ENCODE measurements around the gene TBC1D1.

Gene TBC1D1

DNA sequence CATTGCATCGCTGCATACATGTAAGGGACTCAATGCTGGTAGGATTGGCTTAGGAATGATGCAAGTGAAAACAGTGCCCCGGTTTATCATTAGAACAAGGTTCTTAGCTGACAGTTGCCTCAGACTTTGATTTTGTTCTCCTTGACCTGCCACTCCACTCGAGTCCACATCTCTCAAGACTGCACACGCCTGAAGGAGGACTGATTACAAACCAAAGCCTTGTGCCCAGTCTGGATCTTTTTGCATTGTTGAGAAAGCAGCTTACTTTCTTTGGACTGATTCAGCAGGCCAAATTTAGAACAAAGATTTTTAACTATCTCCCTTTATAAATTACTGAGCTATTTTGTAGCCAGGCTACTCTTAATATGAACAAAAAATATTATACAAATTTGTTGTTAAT, 194.9 kb downstream of the TBC1D1 start:
- Histone ChIP-seq H3K79me2 (ENCODE audit: insufficient read depth, low read length) (no peaks in the 10 kb centered on the region), H2AFZ (ENCODE audit: low read length) (no peak overlapping the region), H3K9ac (ENCODE audit: low read length) (no peak overlapping the region), H3K27ac (ENCODE audit: low read depth, low read length, poor library complexity, severe bottlenecking) (no peak overlapping the region), H3K27me3 (ENCODE audit: insufficient read depth, low read length) (no peaks in the 10 kb centered on the region), H3F3A (ENCODE audit: insufficient read depth, low read length) (no peaks in the 10 kb centered on the region), H3K4me1 (ENCODE audit: insufficient read depth, low read length, severe bottlenecking) (no peaks in the 10 kb centered on the region), H3K36me3 (ENCODE audit: insufficient read depth, low read length) (peaks cover 97% of the 10 kb centered on the region), H4K20me1 (ENCODE audit: insufficient read depth, low read length) (no peaks in the 10 kb centered on the region), H3K9me2 (ENCODE audit: low read depth, low read length) (no peaks in the 10 kb centered on the region), H3K4me2 (ENCODE audit: low read length) (no peak overlapping the region), H3K4me3 (ENCODE audit: low read depth, low read length, poor library complexity, severe bottlenecking) (no peak overlapping the region), H3K9me3 (ENCODE audit: low read length) (no peaks in the 10 kb centered on the region)
- no peak for TF ChIP-seq EZH2 (IDR thresholded peaks at IDR 0.05; ENCODE audit: borderline replicate concordance, low read length)
- TF ChIP-seq, protein P1, sequence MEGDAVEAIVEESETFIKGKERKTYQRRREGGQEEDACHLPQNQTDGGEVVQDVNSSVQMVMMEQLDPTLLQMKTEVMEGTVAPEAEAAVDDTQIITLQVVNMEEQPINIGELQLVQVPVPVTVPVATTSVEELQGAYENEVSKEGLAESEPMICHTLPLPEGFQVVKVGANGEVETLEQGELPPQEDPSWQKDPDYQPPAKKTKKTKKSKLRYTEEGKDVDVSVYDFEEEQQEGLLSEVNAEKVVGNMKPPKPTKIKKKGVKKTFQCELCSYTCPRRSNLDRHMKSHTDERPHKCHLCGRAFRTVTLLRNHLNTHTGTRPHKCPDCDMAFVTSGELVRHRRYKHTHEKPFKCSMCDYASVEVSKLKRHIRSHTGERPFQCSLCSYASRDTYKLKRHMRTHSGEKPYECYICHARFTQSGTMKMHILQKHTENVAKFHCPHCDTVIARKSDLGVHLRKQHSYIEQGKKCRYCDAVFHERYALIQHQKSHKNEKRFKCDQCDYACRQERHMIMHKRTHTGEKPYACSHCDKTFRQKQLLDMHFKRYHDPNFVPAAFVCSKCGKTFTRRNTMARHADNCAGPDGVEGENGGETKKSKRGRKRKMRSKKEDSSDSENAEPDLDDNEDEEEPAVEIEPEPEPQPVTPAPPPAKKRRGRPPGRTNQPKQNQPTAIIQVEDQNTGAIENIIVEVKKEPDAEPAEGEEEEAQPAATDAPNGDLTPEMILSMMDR (IDR thresholded peaks at IDR 0.05; ENCODE audit: low read length), result no peak

DNA sequence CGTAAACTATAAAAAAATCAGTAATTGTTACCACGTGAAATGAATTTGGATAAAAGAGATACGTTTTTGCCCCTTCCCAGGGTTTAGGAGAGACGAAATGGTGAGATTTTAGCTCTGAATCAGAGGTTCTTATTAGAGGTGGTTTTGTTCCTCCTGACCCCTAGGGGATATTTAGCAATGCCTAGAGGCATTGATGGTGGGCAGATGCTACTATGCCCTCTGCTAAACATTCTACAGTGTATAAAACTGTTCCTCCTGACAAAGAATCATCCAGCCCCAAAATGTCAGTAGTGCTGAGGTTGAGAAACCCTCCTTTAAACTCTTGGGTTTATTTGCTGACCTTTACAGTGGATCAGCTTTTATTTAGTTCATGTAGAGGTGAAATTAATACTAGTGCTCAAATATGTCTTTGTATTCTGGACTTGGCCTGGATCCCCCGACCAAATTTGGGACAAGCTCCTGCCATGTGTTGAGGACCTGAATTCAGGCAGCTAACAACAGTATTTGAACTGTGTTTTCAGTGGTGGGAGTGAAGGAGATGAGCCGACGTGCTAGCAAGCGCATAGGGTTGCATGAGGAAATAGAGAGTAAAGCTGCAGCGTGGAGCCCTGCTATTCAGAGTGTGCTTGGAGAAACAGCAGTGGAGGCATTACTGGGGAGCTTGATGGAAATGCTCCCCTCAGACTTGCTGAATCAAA, 195.4 kb downstream of the TBC1D1 start:
- H3K79me2 ChIP-seq (ENCODE audit: insufficient read depth, low read length), result no peaks in the 10 kb centered on the region
- H3K9ac ChIP-seq (ENCODE audit: low read length), result no peak overlapping the region
- H3K36me3 ChIP-seq (ENCODE audit: insufficient read depth, low read length), result peaks cover 97% of the 10 kb centered on the region
- no peak overlapping the region for H2AFZ ChIP-seq (ENCODE audit: low read length)
- no peaks in the 10 kb centered on the region for H3F3A ChIP-seq (ENCODE audit: insufficient read depth, low read length)
- H4K20me1 ChIP-seq (ENCODE audit: insufficient read depth, low read length), result no peaks in the 10 kb centered on the region
- no peak overlapping the region for H3K4me2 ChIP-seq (ENCODE audit: low read length)
- no peaks in the 10 kb centered on the region for H3K9me2 ChIP-seq (ENCODE audit: low read depth, low read length)
- H3K9me3 ChIP-seq (ENCODE audit: low read length), result no peaks in the 10 kb centered on the region
- TF ChIP-seq, protein P1 (IDR thresholded peaks at IDR 0.05; ENCODE audit: low read length), result no peak
- no peak for TF ChIP-seq EZH2 (IDR thresholded peaks at IDR 0.05; ENCODE audit: borderline replicate concordance, low read length)
- H3K4me3 ChIP-seq (ENCODE audit: low read depth, low read length, poor library complexity, severe bottlenecking), result no peak overlapping the region
- H3K27ac ChIP-seq (ENCODE audit: low read depth, low read length, poor library complexity, severe bottlenecking), result no peak overlapping the region
- no peaks in the 10 kb centered on the region for H3K4me1 ChIP-seq (ENCODE audit: insufficient read depth, low read length, severe bottlenecking)
- H3K27me3 ChIP-seq (ENCODE audit: insufficient read depth, low read length), result no peaks in the 10 kb centered on the region

DNA sequence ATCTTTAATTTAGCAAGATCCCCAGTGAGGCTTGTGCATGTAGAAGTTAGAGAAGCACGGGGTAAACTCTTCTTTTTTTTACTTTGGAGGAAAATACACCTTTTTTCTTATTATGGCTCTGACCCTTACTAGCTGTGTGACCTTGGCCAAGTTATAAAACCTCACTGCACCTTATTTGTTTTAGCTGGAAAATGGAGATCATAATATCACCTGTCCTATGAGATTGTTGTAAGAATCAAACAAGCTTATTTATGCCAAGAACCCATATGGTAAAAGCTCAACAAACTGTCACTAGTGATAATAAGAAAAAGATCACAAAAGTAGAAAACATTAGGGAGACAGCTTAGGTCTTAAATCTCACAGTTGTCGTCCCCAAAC, 196.0 kb downstream of the TBC1D1 start:
- Histone ChIP-seq H3K9ac (ENCODE audit: low read length) (no peak overlapping the region), H3K9me3 (ENCODE audit: low read length) (no peaks in the 10 kb centered on the region), H3F3A (ENCODE audit: insufficient read depth, low read length) (no peaks in the 10 kb centered on the region), H3K4me2 (ENCODE audit: low read length) (no peak overlapping the region), H4K20me1 (ENCODE audit: insufficient read depth, low read length) (no peaks in the 10 kb centered on the region), H3K4me1 (ENCODE audit: insufficient read depth, low read length, severe bottlenecking) (no peaks in the 10 kb centered on the region), H3K27me3 (ENCODE audit: insufficient read depth, low read length) (no peaks in the 10 kb centered on the region), H3K9me2 (ENCODE audit: low read depth, low read length) (no peaks in the 10 kb centered on the region), H2AFZ (ENCODE audit: low read length) (no peak overlapping the region), H3K27ac (ENCODE audit: low read depth, low read length, poor library complexity, severe bottlenecking) (no peak overlapping the region), H3K36me3 (ENCODE audit: insufficient read depth, low read length) (peaks cover 97% of the 10 kb centered on the region), H3K4me3 (ENCODE audit: low read depth, low read length, poor library complexity, severe bottlenecking) (no peak overlapping the region), H3K79me2 (ENCODE audit: insufficient read depth, low read length) (no peaks in the 10 kb centered on the region)
- TF ChIP-seq EZH2 (IDR thresholded peaks at IDR 0.05; ENCODE audit: borderline replicate concordance, low read length), result no peak
- TF ChIP-seq, protein P1 (IDR thresholded peaks at IDR 0.05; ENCODE audit: low read length), result no peak
